HCT116 (cell line): ENCODE data around the gene ELK3. TPM values are rescaled to one million over a fixed set of nuclear protein-coding genes. Genes with fewer than 3 reads are reported as not detected.

Experiments used
- ATAC-seq: fragments of 200-7000 bp; cut with Tn5 transposase; 2 replicates; pipeline ENCODE4 v1.9.1; 2020; ENCODE audit warnings: mild to moderate bottlenecking, moderate library complexity
- BruUV-seq: library from RNA; stranded (reverse); fragments of 400-500 nt; replicated peaks from 2 replicates; lab custom pipeline; 2021; lab: Mats Ljungman, UMichigan
- CTCF ChIA-PET: fragments of 300-600 bp; sonication (Branson Sonifier 250); formaldehyde crosslinking; loops from one replicate; lab custom pipeline; 2021; ENCODE audit warnings: antibody characterized with exemption; lab: Charles Lee
- POLR2A ChIA-PET: fragments of 300-600, 350-600 bp; sonication (Branson Sonifier 250); formaldehyde crosslinking; loops from one replicate; lab custom pipeline; 2021; ENCODE audit warnings: antibody characterized with exemption; lab: Charles Lee
- RAD21 ChIA-PET, 2 experiments: fragments of 300-600 bp; sonication (Branson Sonifier 250); formaldehyde crosslinking; loops; one replicate each; lab custom pipeline; 2023; ENCODE audit warnings: low total read pairs in 2 of 2; ENCODE audit not compliant: uncharacterized antibody in 2 of 2, unreplicated experiment in 2 of 2, low non-redundant PET in 1 of 2; lab: Charles Lee
- DNase-seq: peaks from one replicate; pipeline ENCODE4 v3.0.0-alpha.2; 2010; ENCODE audit warnings: low read depth, low spot score
- H2AFZ ChIP-seq: fragments of 200-600 bp; shearing (Covaris generic), sonication (generic); 2 replicates; pipeline ENCODE4 v1.6.1; 2017; ENCODE audit warnings: low read depth, mixed run types, mixed read lengths, antibody characterized with exemption, low read length; ENCODE audit not compliant: poor library complexity, severe bottlenecking
- H3K27ac ChIP-seq: 2 replicates; pipeline ENCODE4 v1.5.1; 2012; ENCODE audit warnings: low read depth, low read length
- H3K27me3 ChIP-seq: fragments of 200-600 bp; sonication (generic); 2 replicates; pipeline ENCODE4 v1.6.1; 2016; ENCODE audit warnings: mixed run types, low read length, mixed read lengths; ENCODE audit not compliant: insufficient read depth
- H3K36me3 ChIP-seq, 2 experiments: fragments of 200-500 bp in 1 of 2; fragments of 200-600 bp in 1 of 2; sonication (Bioruptor generic) in 1 of 2; sonication (generic) in 1 of 2; 2 replicates each; pipeline versions ENCODE4 v1.5.1 to v1.6.1; 2014 to 2016; ENCODE audit warnings: low read length in 2 of 2, inconsistent platforms in 1 of 2, mixed read lengths in 1 of 2, mixed run types in 1 of 2; ENCODE audit not compliant: insufficient read depth in 2 of 2, control insufficient read depth in 1 of 2
- H3K4me1 ChIP-seq, 2 experiments: fragments of 200-600 bp in 1 of 2; sonication (generic) in 1 of 2; 2 replicates each; pipeline versions ENCODE4 v1.5.1 to v1.6.1; 2012 to 2017; ENCODE audit warnings: low read length in 2 of 2, inconsistent platforms in 1 of 2, mild to moderate bottlenecking in 1 of 2, mixed read lengths in 1 of 2, mixed run types in 1 of 2, moderate library complexity in 1 of 2; ENCODE audit not compliant: insufficient read depth in 2 of 2, control insufficient read depth in 1 of 2
- H3K4me2 ChIP-seq: fragments of 200-600 bp; sonication (generic); 2 replicates; pipeline ENCODE4 v1.6.1; 2017; ENCODE audit warnings: mixed run types, low read length, mixed read lengths
- H3K4me3 ChIP-seq, 2 experiments: fragments of 200-600 bp in 1 of 2; sonication (generic) in 1 of 2; replicated peaks in 1 of 2; 2 replicates each; pipeline ENCODE4 v1.5.1; 2011 to 2016; ENCODE audit warnings: low read length in 2 of 2, control low read depth in 1 of 2, low read depth in 1 of 2, mild to moderate bottlenecking in 1 of 2, mixed read lengths in 1 of 2, mixed run types in 1 of 2
- H3K79me2 ChIP-seq: fragments of 200-600 bp; sonication (generic); 2 replicates; pipeline ENCODE4 v1.6.1; 2017; ENCODE audit warnings: mild to moderate bottlenecking, mixed run types, low read length, moderate library complexity, mixed read lengths; ENCODE audit not compliant: insufficient read depth
- H3K9ac ChIP-seq: fragments of 200-600 bp; sonication (generic); 2 replicates; pipeline ENCODE4 v1.6.1; 2016; ENCODE audit warnings: low read length, mixed read lengths
- H3K9me2 ChIP-seq: fragments of 200-600 bp; sonication (generic), shearing (Covaris generic); 2 replicates; pipeline ENCODE4 v1.6.1; 2017; ENCODE audit warnings: mixed run types, mild to moderate bottlenecking, moderate library complexity; ENCODE audit not compliant: insufficient read depth
- H3K9me3 ChIP-seq, 2 experiments: fragments of 200-500 bp in 1 of 2; fragments of 200-600 bp in 1 of 2; sonication (Bioruptor generic) in 1 of 2; sonication (generic) in 1 of 2; 2 replicates each; pipeline ENCODE4 v1.6.1; 2014 to 2017; ENCODE audit warnings: low read length in 2 of 2, mixed read lengths in 2 of 2, inconsistent platforms in 1 of 2, low read depth in 1 of 2, mild to moderate bottlenecking in 1 of 2, mixed run types in 1 of 2, moderate library complexity in 1 of 2; ENCODE audit not compliant: control insufficient read depth in 1 of 2, insufficient read depth in 1 of 2
- H4K20me1 ChIP-seq: fragments of 200-600 bp; sonication (generic), shearing (Covaris generic); 2 replicates; pipeline ENCODE4 v1.6.1; 2017; ENCODE audit warnings: mixed run types, mild to moderate bottlenecking, moderate library complexity; ENCODE audit not compliant: insufficient read depth
- CBX3 ChIP-seq: IDR thresholded peaks from 2 replicates; pipeline ENCODE4 v1.6.1; 2012; ENCODE audit warnings: low read depth
- CEBPB ChIP-seq: IDR thresholded peaks from 2 replicates; pipeline ENCODE4 v1.6.1; 2012; ENCODE audit warnings: low read depth
- EGR1 ChIP-seq: IDR thresholded peaks from 2 replicates; pipeline ENCODE4 v1.6.1; 2012; ENCODE audit warnings: low read depth
- ELF1 ChIP-seq: IDR thresholded peaks from 2 replicates; pipeline ENCODE4 v1.6.1; 2012; ENCODE audit warnings: low read depth, borderline replicate concordance
- EZH2phosphoT487 ChIP-seq: fragments of 200-600 bp; IDR thresholded peaks from 2 replicates; pipeline ENCODE4 v1.6.1; 2018; ENCODE audit warnings: antibody characterized with exemption, borderline replicate concordance
- JUND ChIP-seq: IDR thresholded peaks from 2 replicates; pipeline ENCODE4 v1.6.1; 2012
- POLR2AphosphoS5 ChIP-seq: IDR thresholded peaks from 2 replicates; pipeline ENCODE4 v1.6.1; 2011; ENCODE audit warnings: mild to moderate bottlenecking, low read depth, low read length, moderate library complexity
- RAD21 ChIP-seq: IDR thresholded peaks from 2 replicates; pipeline ENCODE4 v1.6.1; 2012; ENCODE audit warnings: low read depth, mild to moderate bottlenecking
- SIN3A ChIP-seq: IDR thresholded peaks from 2 replicates; pipeline ENCODE4 v1.6.1; 2012; ENCODE audit warnings: low read depth
- SRF ChIP-seq: IDR thresholded peaks from 2 replicates; pipeline ENCODE4 v1.6.1; 2012; ENCODE audit warnings: low read depth
- TCF7L2 ChIP-seq: IDR thresholded peaks from 2 replicates; pipeline ENCODE4 v1.7.0; 2011; ENCODE audit warnings: borderline replicate concordance, inconsistent platforms; ENCODE audit not compliant: insufficient read depth, insufficient read length; ENCODE audit errors: extremely low read depth
- YY1 ChIP-seq: IDR thresholded peaks from 2 replicates; pipeline ENCODE4 v1.6.1; 2011; ENCODE audit warnings: low read length, low read depth, moderate library complexity, mild to moderate bottlenecking; ENCODE audit not compliant: insufficient replicate concordance; ENCODE audit errors: extremely low read depth
- ZFX ChIP-seq: fragments of 450-650 bp; IDR thresholded peaks from 2 replicates; pipeline ENCODE4 v1.6.1; 2017
- ZNF274 ChIP-seq: fragments of 200-500 bp; sonication (Bioruptor generic); IDR thresholded peaks from 2 replicates; pipeline ENCODE4 v1.6.1; 2014; ENCODE audit warnings: mild to moderate bottlenecking, low read depth, low read length, inconsistent platforms
- intact Hi-C: fragments of 100-400 bp; cut with micrococcal nuclease; formaldehyde crosslinking; loops from 2 replicates; pipeline ENCODE4 v1.10.0; 2022
- total RNA-seq: library from RNA; stranded (reverse); gene quantifications from one replicate; pipeline ENCODE4 v1.2.1, GENCODE V29; 2021; ENCODE audit not compliant: unreplicated experiment
- TF ChIP-seq, protein P1 (sequence below): IDR thresholded peaks from 2 replicates; pipeline ENCODE4 v1.6.1; 2012; ENCODE audit warnings: low read depth
- TF ChIP-seq, protein P2 (sequence below): IDR thresholded peaks from 2 replicates; pipeline ENCODE4 v1.6.1; 2012
- TF ChIP-seq, protein P3 (sequence below), 3 experiments: fragments of 200-600 bp in 1 of 3; sonication (generic) in 1 of 3; IDR thresholded peaks in 2 of 3; conservative IDR thresholded peaks in 1 of 3; 2 replicates each; pipeline ENCODE4 v1.5.1; 2012 to 2017; ENCODE audit warnings: low read depth in 2 of 3, low read length in 2 of 3, antibody characterized with exemption in 1 of 3, borderline replicate concordance in 1 of 3, control low read depth in 1 of 3, mild to moderate bottlenecking in 1 of 3, mixed read lengths in 1 of 3, mixed run types in 1 of 3, moderate library complexity in 1 of 3; ENCODE audit not compliant: insufficient read depth in 1 of 3
- TF ChIP-seq, protein P4 (sequence below): IDR thresholded peaks from 2 replicates; pipeline ENCODE4 v1.6.1; 2012

The ELK3 gene
- total RNA-seq, 1 experiment from 2014 or later = 45.6 TPM

DNA sequence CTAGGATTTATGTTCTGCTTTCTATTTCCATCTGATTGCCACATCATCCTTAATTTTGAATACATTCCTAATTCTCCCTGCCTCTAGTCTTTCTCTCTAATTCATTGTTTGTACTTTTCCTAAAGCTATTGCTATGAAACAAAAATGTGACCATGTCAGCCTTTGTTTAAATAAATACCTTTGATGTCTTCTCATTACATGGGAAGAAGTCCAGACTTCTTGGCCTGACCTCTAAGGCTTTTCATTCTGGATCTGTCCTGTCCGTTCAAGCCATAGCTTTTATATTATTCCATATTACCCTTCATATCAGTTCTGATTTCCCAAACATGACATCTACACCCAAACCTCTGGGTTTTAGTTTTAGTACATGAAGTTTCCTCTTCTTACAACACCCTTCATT, 114.7 kb downstream of the ELK3 start:
- no peak for TF ChIP-seq ZNF274
- TF ChIP-seq EGR1 = no peak
- TF ChIP-seq, protein P1, sequence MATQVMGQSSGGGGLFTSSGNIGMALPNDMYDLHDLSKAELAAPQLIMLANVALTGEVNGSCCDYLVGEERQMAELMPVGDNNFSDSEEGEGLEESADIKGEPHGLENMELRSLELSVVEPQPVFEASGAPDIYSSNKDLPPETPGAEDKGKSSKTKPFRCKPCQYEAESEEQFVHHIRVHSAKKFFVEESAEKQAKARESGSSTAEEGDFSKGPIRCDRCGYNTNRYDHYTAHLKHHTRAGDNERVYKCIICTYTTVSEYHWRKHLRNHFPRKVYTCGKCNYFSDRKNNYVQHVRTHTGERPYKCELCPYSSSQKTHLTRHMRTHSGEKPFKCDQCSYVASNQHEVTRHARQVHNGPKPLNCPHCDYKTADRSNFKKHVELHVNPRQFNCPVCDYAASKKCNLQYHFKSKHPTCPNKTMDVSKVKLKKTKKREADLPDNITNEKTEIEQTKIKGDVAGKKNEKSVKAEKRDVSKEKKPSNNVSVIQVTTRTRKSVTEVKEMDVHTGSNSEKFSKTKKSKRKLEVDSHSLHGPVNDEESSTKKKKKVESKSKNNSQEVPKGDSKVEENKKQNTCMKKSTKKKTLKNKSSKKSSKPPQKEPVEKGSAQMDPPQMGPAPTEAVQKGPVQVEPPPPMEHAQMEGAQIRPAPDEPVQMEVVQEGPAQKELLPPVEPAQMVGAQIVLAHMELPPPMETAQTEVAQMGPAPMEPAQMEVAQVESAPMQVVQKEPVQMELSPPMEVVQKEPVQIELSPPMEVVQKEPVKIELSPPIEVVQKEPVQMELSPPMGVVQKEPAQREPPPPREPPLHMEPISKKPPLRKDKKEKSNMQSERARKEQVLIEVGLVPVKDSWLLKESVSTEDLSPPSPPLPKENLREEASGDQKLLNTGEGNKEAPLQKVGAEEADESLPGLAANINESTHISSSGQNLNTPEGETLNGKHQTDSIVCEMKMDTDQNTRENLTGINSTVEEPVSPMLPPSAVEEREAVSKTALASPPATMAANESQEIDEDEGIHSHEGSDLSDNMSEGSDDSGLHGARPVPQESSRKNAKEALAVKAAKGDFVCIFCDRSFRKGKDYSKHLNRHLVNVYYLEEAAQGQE = no peak
- TF ChIP-seq ELF1 = no peak
- TF ChIP-seq POLR2AphosphoS5 = no peak
- TF ChIP-seq CBX3 = no peak
- no peak for TF ChIP-seq EZH2phosphoT487
- TF ChIP-seq ZFX = no peak
- TF ChIP-seq, protein P2, sequence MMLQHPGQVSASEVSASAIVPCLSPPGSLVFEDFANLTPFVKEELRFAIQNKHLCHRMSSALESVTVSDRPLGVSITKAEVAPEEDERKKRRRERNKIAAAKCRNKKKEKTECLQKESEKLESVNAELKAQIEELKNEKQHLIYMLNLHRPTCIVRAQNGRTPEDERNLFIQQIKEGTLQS = no peak
- no peak for TF ChIP-seq YY1
- TF ChIP-seq RAD21 = no peak
- TF ChIP-seq SRF = no peak
- TF ChIP-seq TCF7L2 = no peak
- TF ChIP-seq CEBPB = no peak
- TF ChIP-seq, protein P3, sequence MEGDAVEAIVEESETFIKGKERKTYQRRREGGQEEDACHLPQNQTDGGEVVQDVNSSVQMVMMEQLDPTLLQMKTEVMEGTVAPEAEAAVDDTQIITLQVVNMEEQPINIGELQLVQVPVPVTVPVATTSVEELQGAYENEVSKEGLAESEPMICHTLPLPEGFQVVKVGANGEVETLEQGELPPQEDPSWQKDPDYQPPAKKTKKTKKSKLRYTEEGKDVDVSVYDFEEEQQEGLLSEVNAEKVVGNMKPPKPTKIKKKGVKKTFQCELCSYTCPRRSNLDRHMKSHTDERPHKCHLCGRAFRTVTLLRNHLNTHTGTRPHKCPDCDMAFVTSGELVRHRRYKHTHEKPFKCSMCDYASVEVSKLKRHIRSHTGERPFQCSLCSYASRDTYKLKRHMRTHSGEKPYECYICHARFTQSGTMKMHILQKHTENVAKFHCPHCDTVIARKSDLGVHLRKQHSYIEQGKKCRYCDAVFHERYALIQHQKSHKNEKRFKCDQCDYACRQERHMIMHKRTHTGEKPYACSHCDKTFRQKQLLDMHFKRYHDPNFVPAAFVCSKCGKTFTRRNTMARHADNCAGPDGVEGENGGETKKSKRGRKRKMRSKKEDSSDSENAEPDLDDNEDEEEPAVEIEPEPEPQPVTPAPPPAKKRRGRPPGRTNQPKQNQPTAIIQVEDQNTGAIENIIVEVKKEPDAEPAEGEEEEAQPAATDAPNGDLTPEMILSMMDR (IDR thresholded peaks at IDR 0.05 in 2 of 3, conservative IDR thresholded peaks at IDR 0.05 in 1 of 3; ENCODE audit: borderline replicate concordance in 1 of 3, insufficient read depth in 1 of 3, low read depth in 2 of 3, low read length in 2 of 3) = no peak
- no peak for TF ChIP-seq JUND
- TF ChIP-seq SIN3A = no peak
- TF ChIP-seq, protein P4, sequence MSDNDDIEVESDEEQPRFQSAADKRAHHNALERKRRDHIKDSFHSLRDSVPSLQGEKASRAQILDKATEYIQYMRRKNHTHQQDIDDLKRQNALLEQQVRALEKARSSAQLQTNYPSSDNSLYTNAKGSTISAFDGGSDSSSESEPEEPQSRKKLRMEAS = no peak
- Histone ChIP-seq H3K79me2 (peaks cover 14% of the 10 kb centered on the region; the same call in 1 of the 2 replicates), H3K4me3 (no peak overlapping the region), H3K27me3 (no peaks in the 10 kb centered on the region), H3K36me3 (no peaks in the 10 kb centered on the region; a peak in 1 of 4 replicates), H2AFZ (no peak overlapping the region), H3K9me2 (no peaks in the 10 kb centered on the region), H3K27ac (no peak overlapping the region), H3K4me2 (no peak overlapping the region), H4K20me1 (no peaks in the 10 kb centered on the region), H3K9me3 (no peaks in the 10 kb centered on the region), H3K9ac (no peak overlapping the region), H3K4me1 (no peaks in the 10 kb centered on the region)
- no TSS peak for BruUV-seq
- POLR2A ChIA-PET = no interaction called here
- ATAC-seq (no peak), DNase-seq (no peak)
- RAD21 ChIA-PET = no interaction called here
- intact Hi-C loops = no loop called here
- CTCF ChIA-PET = no interaction called here
